ENCODE measurements around the gene TTLL11.

The TTLL11 gene

DNA sequence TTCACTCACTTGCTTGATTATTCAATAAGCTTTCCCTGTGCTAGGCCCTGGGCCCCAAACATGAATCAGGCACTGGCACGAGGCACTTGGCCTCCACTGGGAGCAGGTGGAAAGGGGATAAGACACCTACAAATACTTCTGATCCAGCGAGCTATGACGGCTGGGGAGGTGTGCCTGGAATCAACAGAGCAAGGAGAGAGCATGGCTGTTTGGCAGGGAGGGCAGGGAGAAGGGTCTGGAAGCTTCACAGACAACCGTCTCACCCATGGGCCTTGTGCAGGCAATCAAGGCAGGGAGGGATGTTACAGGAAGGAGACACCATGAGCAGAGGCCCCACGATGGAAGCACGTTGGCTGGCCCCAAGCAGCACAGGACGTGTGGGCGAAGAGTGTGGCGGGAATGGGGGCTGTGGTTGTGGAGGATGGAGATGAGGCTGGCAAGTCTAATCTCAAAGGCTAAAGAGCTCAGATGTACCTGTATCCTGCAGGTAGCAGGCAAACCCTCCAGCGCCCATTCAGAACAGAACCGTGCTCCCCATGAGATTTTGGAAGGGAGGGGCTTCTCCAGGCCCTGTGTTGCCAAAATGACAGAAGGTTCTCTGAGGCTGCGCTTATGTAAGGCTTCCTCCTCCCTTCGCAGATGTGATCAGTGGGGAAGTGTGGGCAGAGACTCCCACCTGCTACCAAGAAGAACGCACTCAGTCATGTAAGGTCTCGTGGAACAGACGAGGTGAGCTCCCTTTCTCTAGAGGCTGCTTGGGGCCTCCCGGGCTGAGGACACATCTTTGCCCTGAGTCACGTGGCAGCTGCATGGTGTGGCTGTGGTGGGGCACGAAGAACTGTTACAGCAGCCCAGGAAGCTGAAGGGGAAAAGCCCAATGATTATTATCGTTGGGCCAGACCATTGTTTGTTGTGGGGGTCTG, 252.0 kb downstream of the TTLL11 start:
- DNase-seq, result no peak

DNA sequence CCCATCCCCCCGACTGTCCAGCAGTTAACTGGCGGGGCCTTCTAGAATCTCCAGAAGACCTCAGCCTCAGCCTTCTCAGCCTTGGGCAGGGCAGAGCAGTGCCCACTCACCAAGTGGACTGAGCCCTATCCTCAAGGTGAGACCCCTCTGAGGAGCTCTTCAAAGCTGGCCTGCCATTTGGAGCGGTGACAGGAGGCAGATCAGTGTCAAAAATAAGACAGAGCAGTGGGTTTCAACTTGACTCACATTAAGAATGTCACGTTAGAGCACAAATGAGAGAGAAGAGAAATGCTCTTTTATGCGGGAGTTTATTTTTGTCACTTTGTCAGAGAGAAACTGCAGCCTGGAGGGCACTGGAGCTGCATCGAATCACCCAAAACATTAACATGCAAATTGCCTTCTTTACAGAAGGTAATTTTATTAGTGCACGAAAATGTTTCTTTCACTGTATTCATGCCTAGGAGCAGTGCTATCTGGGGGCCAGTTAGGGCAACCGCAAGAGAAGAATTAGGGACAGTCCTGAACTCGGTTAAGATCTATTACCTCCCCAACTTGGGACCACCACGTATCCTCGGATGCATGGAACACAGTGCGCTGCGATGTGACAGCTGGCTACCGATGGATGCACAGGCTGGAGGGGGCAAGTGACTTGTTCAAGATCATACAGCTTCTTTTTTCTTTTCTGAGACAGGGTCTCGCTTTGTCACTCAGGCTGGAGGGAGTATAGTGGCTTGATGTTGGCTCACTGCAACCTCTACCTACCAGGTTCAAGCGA, 253.2 kb downstream of the TTLL11 start:
- DNase-seq, result no peak

GRCh38 chr9:121838746-121839669, 254.1 kb downstream of the TTLL11 start:
- no peak for DNase-seq

DNA sequence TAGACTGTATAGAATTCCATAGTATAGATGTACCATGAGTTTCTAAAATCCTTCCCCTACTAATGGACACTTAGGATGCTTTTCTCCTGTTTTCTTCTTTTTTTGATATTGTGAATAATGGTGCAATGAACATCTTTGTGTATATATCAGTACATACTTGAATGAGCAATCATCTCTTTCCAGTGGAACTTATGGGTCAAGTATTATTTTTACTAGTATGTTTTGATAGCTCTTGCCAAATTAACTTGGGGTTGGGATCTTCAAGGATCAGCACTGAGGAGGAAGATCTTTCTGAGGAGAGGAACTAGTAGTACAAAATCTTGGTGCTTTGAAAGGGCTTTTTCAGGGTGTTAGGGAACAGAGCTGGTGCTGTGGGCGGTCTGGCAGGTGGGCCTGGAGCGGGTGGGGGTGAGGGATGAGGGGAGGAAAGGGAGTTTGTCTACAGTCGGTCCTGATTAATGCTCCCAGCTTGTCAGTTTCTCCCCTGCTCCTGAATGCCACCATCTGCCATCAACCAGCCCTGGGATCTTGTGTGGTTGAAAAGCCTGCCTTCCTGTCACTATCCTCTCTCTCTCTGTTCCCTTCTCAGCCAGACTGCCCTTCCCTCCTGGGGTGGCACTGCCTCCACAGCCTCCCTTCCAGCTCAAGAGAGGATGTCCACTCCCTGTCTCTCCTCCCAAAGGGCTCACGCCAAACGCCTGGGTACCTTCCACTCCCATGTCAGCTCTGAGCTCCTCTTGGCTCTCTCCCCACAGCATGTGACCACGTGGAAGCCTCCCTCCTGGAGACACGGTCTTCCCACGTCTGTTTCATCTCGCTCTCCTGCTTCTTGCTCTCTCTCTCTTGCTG, 255.8 kb downstream of the TTLL11 start:
- no peak for DNase-seq

DNA sequence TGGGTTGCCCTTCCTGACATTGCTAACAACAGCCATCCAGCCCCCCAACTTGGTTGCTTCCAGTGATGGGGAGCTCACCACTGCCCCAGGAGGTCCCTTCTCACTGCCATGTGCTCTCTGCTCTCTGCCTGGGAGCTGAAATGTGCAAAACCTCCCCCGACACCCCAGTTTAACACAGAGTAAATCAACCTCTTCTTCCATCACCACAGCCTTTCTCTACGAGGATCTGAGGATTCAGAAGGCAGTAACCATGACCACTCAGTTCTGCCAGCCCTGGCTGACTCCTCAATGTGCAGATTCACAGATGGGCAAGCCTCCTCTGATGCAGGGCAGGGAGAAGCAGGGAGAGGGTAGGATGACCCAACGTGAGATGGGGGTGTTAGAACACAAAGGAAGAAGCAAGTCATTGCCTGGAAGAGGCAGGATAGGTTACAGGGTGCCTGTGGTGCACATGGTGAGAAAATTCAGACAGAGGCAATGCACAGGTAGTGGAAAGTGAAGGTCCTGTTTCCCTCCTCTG, 256.7 kb downstream of the TTLL11 start:
- DNase-seq, result no peak

- no peak for DNase-seq
Observed at GRCh38 chr9:121835587-121836365, 257.3 kb downstream of the TTLL11 start.

GRCh38 chr9:121833061-121833460, 260.0 kb downstream of the TTLL11 start:
- no peak for DNase-seq

- no peak for DNase-seq
Observed at GRCh38 chr9:121831869-121832268, 261.2 kb downstream of the TTLL11 start.

GRCh38 chr9:121830441-121831140, 262.5 kb downstream of the TTLL11 start:
- DNase-seq, result no peak

DNA sequence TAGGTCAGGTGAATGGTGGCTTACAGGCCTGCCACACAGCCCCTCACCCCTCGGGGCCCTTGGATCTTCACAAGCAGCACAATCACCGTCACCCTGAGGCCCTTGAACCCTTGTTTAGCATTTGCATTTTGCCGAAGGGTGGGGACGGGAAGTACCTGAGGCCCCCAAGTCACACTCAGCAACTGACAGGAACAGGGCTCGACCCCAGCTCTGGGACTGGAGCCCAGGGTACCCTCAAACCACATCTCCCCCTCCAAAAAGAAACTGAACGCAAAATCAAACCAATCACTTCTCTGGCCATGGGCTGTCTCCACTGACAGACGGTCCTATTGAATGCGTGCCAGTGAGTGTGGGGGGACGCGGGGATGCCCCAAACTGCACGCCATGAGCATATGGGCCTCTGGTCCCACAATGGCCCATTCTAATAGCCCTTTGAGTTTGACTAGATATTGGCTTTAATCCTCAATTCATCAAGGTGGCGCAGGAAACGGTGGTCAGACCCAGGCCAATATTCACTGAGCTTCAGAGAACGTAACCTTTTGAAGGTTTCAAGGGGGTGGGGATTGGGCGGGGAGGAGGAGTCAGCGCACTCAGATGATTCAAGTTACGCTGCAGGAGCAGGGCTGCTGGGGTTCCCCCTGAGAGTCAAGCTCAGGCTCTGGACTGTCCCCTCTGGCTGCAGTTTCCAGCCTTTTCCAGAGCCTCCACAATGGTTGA, 265.7 kb downstream of the TTLL11 start:
- no peak for DNase-seq

DNA sequence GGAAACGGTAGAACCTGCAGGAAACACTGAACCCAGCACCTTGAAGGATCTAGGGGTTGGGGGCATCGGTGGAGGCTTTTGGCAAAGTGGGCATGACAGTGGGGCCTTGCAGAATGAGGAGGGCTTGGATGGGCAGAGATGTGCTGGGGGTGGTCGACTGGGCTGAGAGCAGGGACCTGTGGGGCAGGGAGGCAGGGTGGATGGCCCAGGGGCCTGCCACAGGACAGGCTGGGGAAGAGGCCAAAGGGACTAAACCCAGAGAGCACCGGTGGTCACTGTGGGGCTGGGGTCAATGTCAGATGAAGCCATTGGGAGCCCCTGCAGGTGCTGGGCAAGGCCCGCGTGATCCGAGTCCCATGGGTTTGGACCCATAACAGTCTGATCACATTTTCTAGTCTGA, 266.4 kb downstream of the TTLL11 start:
- DNase-seq, result no peak

DNA sequence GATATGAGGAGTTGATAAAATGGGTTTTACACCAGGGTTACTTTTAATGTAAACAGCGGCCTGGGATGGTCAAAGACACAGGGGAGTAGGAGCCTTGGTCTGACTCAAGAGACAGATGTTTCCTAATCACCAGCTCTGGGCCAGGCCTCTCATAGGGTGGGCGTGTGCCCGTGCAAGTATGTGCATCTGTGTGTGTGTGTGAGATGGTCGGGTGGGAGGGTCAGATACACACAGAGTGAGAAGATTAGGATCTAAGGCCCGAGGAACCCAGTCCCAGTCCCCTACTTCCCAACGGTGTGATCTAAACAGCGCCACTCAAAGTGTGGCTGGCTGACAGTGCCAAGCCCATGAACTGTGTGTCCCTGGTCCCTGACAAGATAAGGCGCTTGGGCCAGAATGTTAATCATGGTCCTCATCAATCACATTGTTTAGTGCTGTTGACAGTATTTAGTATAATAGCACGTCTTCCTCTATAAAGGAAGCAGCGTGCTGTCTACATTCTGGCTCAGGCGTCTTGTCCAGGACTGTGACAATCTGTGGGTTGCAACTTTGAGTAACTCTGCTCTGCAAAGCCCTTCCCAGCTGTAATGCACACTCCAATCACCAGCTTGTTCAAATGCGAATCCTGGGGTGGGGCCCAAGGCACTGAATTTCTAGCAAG, 267.9 kb downstream of the TTLL11 start:
- no peak for DNase-seq

DNA sequence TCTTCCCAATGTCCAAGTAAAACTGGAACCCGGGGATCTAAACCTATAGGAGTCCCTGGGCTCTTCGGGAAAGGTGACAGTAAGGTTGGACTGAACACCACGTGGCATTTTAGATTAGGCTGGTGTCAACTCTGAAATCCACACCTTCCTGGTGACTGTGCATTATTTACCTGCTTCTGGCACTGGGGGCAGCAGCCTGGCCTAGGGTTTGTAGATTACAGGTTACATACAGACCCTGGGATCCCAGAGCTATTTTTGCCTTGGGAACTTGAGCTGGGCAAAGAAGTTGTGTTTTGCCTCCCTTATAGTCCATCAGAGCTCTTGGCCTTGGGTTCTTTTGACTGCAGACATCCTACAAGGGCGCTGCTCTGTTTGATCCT, 268.5 kb downstream of the TTLL11 start:
- DNase-seq, result no peak

- DNase-seq, result no peak
Observed at GRCh38 chr9:121823451-121824169, 269.5 kb downstream of the TTLL11 start.

GRCh38 chr9:121822093-121823085, 270.7 kb downstream of the TTLL11 start:
- no peak for DNase-seq

DNA sequence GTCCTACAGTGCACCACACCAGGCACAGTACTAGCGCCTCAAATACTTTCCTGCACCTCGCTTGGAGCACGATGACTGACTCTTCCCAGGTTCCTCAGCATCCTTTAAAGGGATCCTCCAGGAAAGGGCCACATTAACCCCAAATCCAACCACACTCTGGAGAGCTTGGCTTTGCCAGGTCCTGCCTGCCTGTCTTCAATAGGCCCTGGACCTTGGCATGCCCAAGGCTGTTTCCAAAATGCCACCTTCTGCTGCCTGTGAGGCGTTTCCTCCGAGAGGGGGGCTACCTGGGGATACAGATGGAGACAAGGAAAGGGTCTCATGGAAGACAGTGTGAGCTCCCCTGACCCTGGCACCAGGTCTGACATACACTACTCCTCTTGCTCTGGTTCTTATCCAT, 271.8 kb downstream of the TTLL11 start:
- no peak for DNase-seq
